Ovary (tissue), 3 donors: ENCODE measurements around the gene ID3.

ENCODE experiments used
- CTCF ChIP-seq, 3 donors: fragments of 450-650 bp in 2 of 3; fragments of 200-600 bp in 1 of 3; IDR thresholded peaks; one replicate each; pipeline versions ENCODE4 v1.5.1 to v1.8.0; 2016 to 2022; ENCODE audit warnings: antibody characterized with exemption in 3 of 3, mild to moderate bottlenecking in 1 of 3
- POLR2A ChIP-seq: fragments of 450-650 bp; IDR thresholded peaks from one replicate; pipeline ENCODE4 v1.6.1; 2017; ENCODE audit warnings: antibody characterized with exemption, mild to moderate bottlenecking, moderate library complexity
- donor health status: DM: no; HTN: no; CAD: no.

- no peak for TF ChIP-seq CTCF (IDR thresholded peaks at IDR 0.05)
- TF ChIP-seq POLR2A, result no peak
Observed at GRCh38 chr1:23601135-23601967, 42.0 kb upstream of the ID3 start.
